Uterus (tissue), 4 donors: ENCODE data around the gene MCM8. TPM values are rescaled to one million over a fixed set of nuclear protein-coding genes. Genes with fewer than 3 reads are reported as not detected.

Source experiments
- DNase-seq, 2 donors: peaks; one replicate each; pipeline ENCODE4 v3.0.0-alpha.2; 2019 to 2020
- H3K27ac ChIP-seq, 2 donors: fragments of 200-600 bp; sonication (generic); 1 replicate in 1 of 2; 2 replicates in 1 of 2; pipeline ENCODE4 v1.5.1; 2016 to 2018
- H3K27me3 ChIP-seq, 2 donors: fragments of 200-600 bp; sonication (generic); one replicate each; pipeline ENCODE4 v1.5.1; 2018 to 2019; ENCODE audit warnings: control low read depth in 1 of 2
- H3K36me3 ChIP-seq, 2 donors: fragments of 200-600 bp; sonication (generic); one replicate each; pipeline ENCODE4 v1.5.1; 2019; ENCODE audit warnings: control low read depth in 1 of 2
- H3K4me1 ChIP-seq, 2 donors: fragments of 200-600 bp; sonication (generic); one replicate each; pipeline ENCODE4 v1.5.1; 2018 to 2019; ENCODE audit warnings: control low read depth in 1 of 2
- H3K4me3 ChIP-seq, 2 donors: fragments of 200-600 bp; sonication (generic); 1 replicate in 1 of 2; 2 replicates in 1 of 2; pipeline ENCODE4 v1.5.1; 2018 to 2019; ENCODE audit warnings: mild to moderate bottlenecking in 1 of 2
- H3K9me3 ChIP-seq, 2 donors: fragments of 200-600 bp; sonication (generic); one replicate each; pipeline ENCODE4 v1.5.1; 2019; ENCODE audit warnings: control low read depth in 1 of 2
- CTCF ChIP-seq, 4 experiments: fragments of 200-600 bp in 2 of 4; fragments of 450-650 bp in 2 of 4; sonication (generic) in 2 of 4; IDR thresholded peaks; one replicate each; pipeline ENCODE4 v1.5.1; 2016 to 2019; ENCODE audit warnings: antibody characterized with exemption in 4 of 4, mild to moderate bottlenecking in 2 of 4, moderate library complexity in 1 of 4
- POLR2A ChIP-seq, 2 donors: fragments of 450-650 bp; IDR thresholded peaks; one replicate each; pipeline ENCODE4 v1.6.1; 2016; ENCODE audit warnings: antibody characterized with exemption in 2 of 2, mild to moderate bottlenecking in 1 of 2, moderate library complexity in 1 of 2
- intact Hi-C: fragments of 100-400 bp; cut with DNase I; formaldehyde crosslinking; loops from one replicate; pipeline ENCODE4 v1.15.1; 2023; ENCODE audit warnings: low total_unique reads
- total RNA-seq, 4 donors: library from RNA; depleted of rRNA in 3 of 4; stranded (reverse); fragments of >200 nt in 3 of 4; gene quantifications; one replicate each; pipeline versions ENCODE4 v1.1.0 to v1.2.4, GENCODE V29; 2014 to 2023
- donor health status: DM: yes; HTN: yes; CAD: no.

MCM8 gene
- total RNA-seq, 4 donors from 2014 or later, result 3.8 to 10.9 (median 8.7) TPM

GRCh38 chr20:5914859-5915258 is 35.6 kb upstream of the MCM8 start:
- no peaks in the 10 kb centered on the region for H3K36me3 ChIP-seq
- intact Hi-C loops, result no loop called here
- no peaks in the 10 kb centered on the region for H3K4me1 ChIP-seq
- H3K4me3 ChIP-seq, result no peak overlapping the region
- TF ChIP-seq CTCF (IDR thresholded peaks at IDR 0.05) (no peak), POLR2A (IDR thresholded peaks at IDR 0.05) (no peak)
- H3K27ac ChIP-seq, result no peak overlapping the region
- no peaks in the 10 kb centered on the region for H3K27me3 ChIP-seq
- DNase-seq, result no peak
- no peaks in the 10 kb centered on the region for H3K9me3 ChIP-seq

DNA sequence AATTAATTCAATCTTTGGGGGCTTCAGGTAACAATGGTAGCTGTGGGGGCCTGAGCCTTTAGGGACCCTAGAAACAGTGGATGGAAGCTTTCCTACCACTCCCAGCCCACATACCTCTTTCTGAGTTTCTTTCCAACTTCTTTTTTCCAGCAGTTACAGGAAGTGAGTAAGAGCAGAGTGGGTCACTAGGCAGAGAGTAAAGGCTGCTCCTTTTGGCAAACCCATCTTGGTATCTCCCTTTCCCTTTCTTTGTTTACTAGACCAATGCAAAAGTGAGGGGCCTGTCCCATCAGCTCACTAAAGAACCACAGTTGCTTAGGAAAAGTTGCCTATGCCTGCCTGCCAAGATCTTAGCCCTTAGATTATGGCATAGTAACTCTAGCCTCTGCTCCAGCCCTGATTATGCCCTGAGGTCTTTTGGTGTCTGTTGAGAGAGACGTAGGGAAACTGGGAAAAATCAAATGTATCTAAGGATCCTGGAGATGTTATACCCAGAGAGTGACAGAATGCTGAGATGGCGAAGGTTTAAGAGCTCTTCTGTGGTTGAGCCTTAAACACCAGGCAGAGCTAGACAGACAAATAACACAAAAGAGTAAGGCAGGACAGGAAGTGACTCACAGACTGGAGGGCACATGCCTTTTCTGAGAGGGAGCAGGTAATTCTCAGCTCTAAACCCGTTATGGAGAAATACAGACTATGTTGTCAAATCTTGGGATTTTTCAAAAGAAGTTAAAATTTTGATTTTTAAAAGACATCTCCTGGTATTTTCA is 31.4 kb upstream of the MCM8 start:
- intact Hi-C loops, result no loop called here
- no peak overlapping the region for H3K4me3 ChIP-seq
- no peak overlapping the region for H3K27ac ChIP-seq
- no peaks in the 10 kb centered on the region for H3K36me3 ChIP-seq
- no peaks in the 10 kb centered on the region for H3K9me3 ChIP-seq
- H3K4me1 ChIP-seq, result no peaks in the 10 kb centered on the region
- no peaks in the 10 kb centered on the region for H3K27me3 ChIP-seq
- TF ChIP-seq POLR2A (IDR thresholded peaks at IDR 0.05), result no peak
- TF ChIP-seq CTCF (IDR thresholded peaks at IDR 0.05), result no peak
- DNase-seq, result no peak

DNA sequence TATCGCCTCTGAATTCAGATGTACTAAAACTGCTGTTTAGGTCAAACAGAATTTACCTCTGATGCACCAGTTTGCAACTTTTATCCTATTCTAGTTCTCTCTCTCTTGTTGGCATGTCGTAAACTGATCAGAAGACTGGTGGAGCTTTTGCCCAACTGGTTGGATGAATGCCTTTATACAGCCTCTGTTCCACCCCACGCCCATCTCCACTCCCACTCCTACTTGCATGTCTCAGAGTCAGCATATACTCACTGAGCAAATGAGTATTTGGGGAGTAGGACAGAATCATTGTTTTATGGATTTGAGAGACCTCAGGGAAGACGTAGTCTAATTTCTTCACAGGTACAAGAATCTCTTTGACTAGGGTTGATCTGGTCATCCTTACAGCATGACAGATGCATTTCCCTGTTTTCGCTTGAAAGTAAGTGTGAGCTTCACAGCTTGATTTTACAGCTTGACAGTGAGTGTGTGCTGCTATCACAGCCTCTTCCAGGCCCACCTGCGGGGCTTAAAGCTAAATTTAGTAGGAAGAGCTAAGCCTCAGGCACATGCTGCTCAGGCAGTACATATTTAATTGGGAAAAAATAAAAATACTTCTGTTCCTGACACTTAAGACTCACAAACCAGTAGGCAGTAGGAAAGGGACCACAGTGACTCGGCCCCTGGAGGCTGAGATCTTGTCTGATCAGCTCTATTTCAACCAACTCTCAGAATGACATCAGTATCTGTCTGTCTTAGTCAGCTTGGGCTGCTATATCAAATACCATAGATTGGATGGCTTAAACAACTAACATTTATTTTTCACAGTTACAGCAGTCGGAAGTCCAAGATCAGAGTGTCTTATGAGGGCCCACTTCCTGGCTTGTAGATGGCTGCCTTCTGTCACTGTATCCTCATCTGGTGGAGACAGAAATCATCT is 30.6 kb upstream of the MCM8 start:
- Histone ChIP-seq H3K27me3 (no peaks in the 10 kb centered on the region), H3K9me3 (no peaks in the 10 kb centered on the region), H3K36me3 (no peaks in the 10 kb centered on the region), H3K4me3 (no peak overlapping the region), H3K27ac (no peak overlapping the region), H3K4me1 (no peaks in the 10 kb centered on the region)
- intact Hi-C loops, result no loop called here
- no peak for DNase-seq
- TF ChIP-seq CTCF (IDR thresholded peaks at IDR 0.05) (no peak), POLR2A (IDR thresholded peaks at IDR 0.05) (no peak)

- no peaks in the 10 kb centered on the region for H3K27me3 ChIP-seq
- TF ChIP-seq POLR2A (IDR thresholded peaks at IDR 0.05) (no peak), CTCF (IDR thresholded peaks at IDR 0.05) (no peak)
- intact Hi-C loops, result no loop called here
- no peak overlapping the region for H3K27ac ChIP-seq
- no peak overlapping the region for H3K4me3 ChIP-seq
- no peaks in the 10 kb centered on the region for H3K4me1 ChIP-seq
- no peaks in the 10 kb centered on the region for H3K9me3 ChIP-seq
- no peaks in the 10 kb centered on the region for H3K36me3 ChIP-seq
- DNase-seq, result no peak
Observed at GRCh38 chr20:5920581-5920980, 29.9 kb upstream of the MCM8 start.

GRCh38 chr20:5923493-5923892 is 27.0 kb upstream of the MCM8 start:
- intact Hi-C loops, result no loop called here
- Histone ChIP-seq H3K9me3 (no peaks in the 10 kb centered on the region), H3K27me3 (no peaks in the 10 kb centered on the region), H3K36me3 (no peaks in the 10 kb centered on the region), H3K27ac (no peak overlapping the region), H3K4me3 (no peak overlapping the region), H3K4me1 (no peaks in the 10 kb centered on the region)
- no peak for DNase-seq
- no peak for TF ChIP-seq CTCF (IDR thresholded peaks at IDR 0.05)
- no peak for TF ChIP-seq POLR2A (IDR thresholded peaks at IDR 0.05)
